ENCODE data around the gene KRTAP4-7.
"Not testable (repeated sequence)": the region's sequence is repeated elsewhere in the genome, so short reads cannot be mapped to it uniquely, and the experiment has no call there.

The KRTAP4-7 gene

DNA sequence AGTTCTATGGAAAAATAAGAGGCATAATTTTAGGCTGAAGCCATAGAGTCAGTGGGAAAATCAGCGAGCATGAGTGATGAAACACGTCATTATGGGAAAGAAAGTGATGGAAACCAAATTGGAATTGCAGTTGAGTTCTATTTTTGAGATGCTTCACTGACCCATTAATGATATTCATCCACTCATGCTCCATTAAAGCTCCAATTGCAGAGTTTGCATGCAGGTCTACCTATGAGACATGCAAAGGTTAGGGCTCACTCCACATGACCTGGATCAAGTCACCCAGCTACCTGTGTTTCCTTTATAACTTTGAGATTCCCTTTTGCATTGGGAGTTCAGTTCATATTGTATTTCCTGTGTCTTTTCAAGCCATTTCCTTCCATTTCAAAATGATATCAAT is 10.3 kb upstream of the KRTAP4-7 start:
- H3K4me3 ChIP-seq (ENCODE audit: low read depth, low read length), result no peak overlapping the region
- TF ChIP-seq, protein P1, sequence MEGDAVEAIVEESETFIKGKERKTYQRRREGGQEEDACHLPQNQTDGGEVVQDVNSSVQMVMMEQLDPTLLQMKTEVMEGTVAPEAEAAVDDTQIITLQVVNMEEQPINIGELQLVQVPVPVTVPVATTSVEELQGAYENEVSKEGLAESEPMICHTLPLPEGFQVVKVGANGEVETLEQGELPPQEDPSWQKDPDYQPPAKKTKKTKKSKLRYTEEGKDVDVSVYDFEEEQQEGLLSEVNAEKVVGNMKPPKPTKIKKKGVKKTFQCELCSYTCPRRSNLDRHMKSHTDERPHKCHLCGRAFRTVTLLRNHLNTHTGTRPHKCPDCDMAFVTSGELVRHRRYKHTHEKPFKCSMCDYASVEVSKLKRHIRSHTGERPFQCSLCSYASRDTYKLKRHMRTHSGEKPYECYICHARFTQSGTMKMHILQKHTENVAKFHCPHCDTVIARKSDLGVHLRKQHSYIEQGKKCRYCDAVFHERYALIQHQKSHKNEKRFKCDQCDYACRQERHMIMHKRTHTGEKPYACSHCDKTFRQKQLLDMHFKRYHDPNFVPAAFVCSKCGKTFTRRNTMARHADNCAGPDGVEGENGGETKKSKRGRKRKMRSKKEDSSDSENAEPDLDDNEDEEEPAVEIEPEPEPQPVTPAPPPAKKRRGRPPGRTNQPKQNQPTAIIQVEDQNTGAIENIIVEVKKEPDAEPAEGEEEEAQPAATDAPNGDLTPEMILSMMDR (IDR thresholded peaks at IDR 0.05; ENCODE audit: low read depth, low read length), result no peak

GRCh38 chr17:41076788-41077187 is 7.2 kb upstream of the KRTAP4-7 start:
- H3K4me3 ChIP-seq (ENCODE audit: low read depth, low read length), result no peak overlapping the region
- TF ChIP-seq, protein P1 (IDR thresholded peaks at IDR 0.05; ENCODE audit: low read depth, low read length), result no peak

- no peak overlapping the region for H3K4me3 ChIP-seq (ENCODE audit: low read depth, low read length)
- TF ChIP-seq, protein P1 (IDR thresholded peaks at IDR 0.05; ENCODE audit: low read depth, low read length), result no peak
Measured at GRCh38 chr17:41082626-41083025, 1.3 kb upstream of the KRTAP4-7 start.

- not testable (repeated sequence) for H3K4me3 ChIP-seq (ENCODE audit: low read depth, low read length)
Measured at GRCh38 chr17:41083427-41083826, 523 bp upstream of the KRTAP4-7 start.

GRCh38 chr17:41088760-41089352 is 4.9 kb downstream of the KRTAP4-7 start:
- H3K4me3 ChIP-seq (ENCODE audit: low read depth, low read length), result not testable (repeated sequence)

DNA sequence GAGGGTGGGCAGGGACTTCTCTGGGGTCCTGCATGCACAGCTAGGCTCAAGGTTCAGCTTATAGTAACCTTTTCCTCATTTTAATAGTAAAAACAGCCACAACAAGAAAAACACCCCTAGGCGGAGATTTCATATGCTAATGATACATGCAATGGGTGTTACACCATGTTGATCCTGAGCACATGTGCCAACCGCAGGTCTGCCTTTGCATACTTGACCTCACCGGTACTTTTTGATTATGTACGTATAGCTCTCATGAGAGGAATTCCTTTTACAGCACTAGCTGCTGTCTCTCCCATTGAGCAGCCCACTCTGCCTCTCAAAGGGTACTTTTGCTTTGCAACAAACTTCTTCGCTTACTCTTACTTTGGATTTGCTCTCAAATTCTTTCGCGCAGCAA is 12.1 kb downstream of the KRTAP4-7 start:
- TF ChIP-seq, protein P1 (IDR thresholded peaks at IDR 0.05; ENCODE audit: low read depth, low read length), result no peak
- no peak overlapping the region for H3K4me3 ChIP-seq (ENCODE audit: low read depth, low read length)

DNA sequence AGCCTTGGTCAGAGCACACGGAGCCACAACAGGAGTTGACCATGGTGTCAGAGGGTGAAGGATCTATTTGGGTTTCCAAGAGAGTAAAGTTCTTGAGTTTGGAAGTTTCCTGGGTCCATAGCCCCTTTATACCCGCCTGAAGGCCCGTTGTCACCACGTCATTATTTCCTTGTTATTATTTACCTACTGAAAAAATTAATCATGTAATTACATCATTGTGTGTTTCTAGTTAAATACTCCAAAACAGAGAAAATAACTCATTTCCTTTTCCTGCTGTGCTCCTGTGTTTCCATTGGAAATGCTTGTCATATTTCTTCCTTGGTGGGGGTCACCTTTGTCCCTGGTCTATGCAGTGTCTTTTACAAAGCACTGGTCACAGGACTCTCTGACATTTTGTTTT is 14.1 kb downstream of the KRTAP4-7 start, which contains the start of gene KRTAP4-8:
Gene KRTAP4-8 (minus strand): TSS at position 101 of the 400 bp plus-strand sequence. CDS start 58 bp downstream, at position 43.
- H3K4me3 ChIP-seq (ENCODE audit: low read depth, low read length), result no peak within 1 kb of the TSS

DNA sequence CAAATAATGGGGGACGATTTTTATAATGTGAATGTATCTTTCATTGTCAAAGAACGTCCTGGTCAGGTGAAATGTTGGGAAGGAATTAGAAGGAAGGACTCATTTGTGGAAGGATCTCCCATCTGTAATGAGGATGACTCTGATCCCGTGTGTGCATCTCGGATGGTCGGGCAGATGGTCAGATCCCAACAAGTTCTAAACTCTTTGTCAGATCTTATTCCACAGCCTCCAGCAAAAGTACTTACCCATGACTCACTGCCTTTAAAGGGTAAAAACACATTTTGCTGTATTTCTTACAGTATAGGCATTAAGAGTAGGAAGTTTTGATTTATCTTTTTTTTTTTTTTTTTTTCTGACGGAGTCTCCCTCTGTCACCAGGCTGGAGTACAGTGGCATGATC is 14.5 kb downstream of the KRTAP4-7 start:
- TF ChIP-seq, protein P1 (IDR thresholded peaks at IDR 0.05; ENCODE audit: low read depth, low read length), result no peak
- H3K4me3 ChIP-seq (ENCODE audit: low read depth, low read length), result no peak overlapping the region

More for the DNA sequence above, 14.1 kb downstream of the KRTAP4-7 start, which contains the start of gene KRTAP4-8:
- TF ChIP-seq, protein P1 (IDR thresholded peaks at IDR 0.05; ENCODE audit: low read depth, low read length), result no peak

GRCh38 chr17:41099682-41100480 is 15.9 kb downstream of the KRTAP4-7 start:
- H3K4me3 ChIP-seq (ENCODE audit: low read depth, low read length), result not testable (repeated sequence)

Data from WI38 (cell line).